ENCODE measurements around the gene KDM7A.

- TF ChIP-seq POLR2A (IDR thresholded peaks at IDR 0.05) (no peak), CTCF (IDR thresholded peaks at IDR 0.05) (no peak)
Observed at GRCh38 chr7:140215281-140215680, 38.5 kb upstream of the KDM7A start.
